Ovary (tissue), 9 donors: ENCODE data around the gene FOSL2. TPM values are rescaled to one million over a fixed set of nuclear protein-coding genes. Genes with fewer than 3 reads are reported as not detected.

Experiments
- DNase-seq, 5 donors: peaks; one replicate each; pipeline ENCODE4 v3.0.0-alpha.2; 2019 to 2020
- H3K27ac ChIP-seq, 2 donors: fragments of 200-600 bp; one replicate each; pipeline versions ENCODE4 v1.5.1 to v1.8.0; 2019 to 2022
- H3K27me3 ChIP-seq: fragments of 200-600 bp; one replicate; pipeline ENCODE4 v1.8.0; 2022
- H3K36me3 ChIP-seq: fragments of 200-600 bp; sonication (generic); one replicate; pipeline ENCODE4 v1.5.1; 2019
- H3K4me1 ChIP-seq: one replicate; pipeline ENCODE4 v1.8.1; 2013; ENCODE audit warnings: mild to moderate bottlenecking, moderate library complexity; ENCODE audit not compliant: insufficient read depth
- H3K4me3 ChIP-seq: fragments of 200-600 bp; sonication (generic); one replicate; pipeline ENCODE4 v1.5.1; 2017
- H3K9me3 ChIP-seq, 2 donors: fragments of 200-600 bp in 1 of 2; sonication (generic) in 1 of 2; one replicate each; pipeline versions ENCODE4 v1.5.1 to v1.8.1; 2013 to 2019; ENCODE audit warnings: mild to moderate bottlenecking in 1 of 2, moderate library complexity in 1 of 2
- EP300 ChIP-seq: sonication (generic); formaldehyde crosslinking; IDR thresholded peaks from one replicate; pipeline ENCODE4 v1.6.1; 2017; ENCODE audit warnings: antibody characterized with exemption
- POLR2A ChIP-seq: fragments of 450-650 bp; IDR thresholded peaks from one replicate; pipeline ENCODE4 v1.6.1; 2017; ENCODE audit warnings: antibody characterized with exemption, mild to moderate bottlenecking, moderate library complexity
- WGBS, 3 donors: extraction: QIAGEN DNeasy Blood & Tissue Kit in 1 of 3; methylation state at CpG; one replicate each; pipeline versions ENCODE4 v1.1.5 to v1.1.7; 2013 to 2017; 5-methylcytosine and 5-hydroxymethylcytosine counted together
- intact Hi-C, 4 donors: fragments of 100-400 bp; cut with DNase I; formaldehyde crosslinking; loops; one replicate each; pipeline versions ENCODE4 v1.11.0 to v1.15.1; 2022 to 2023
- polyA plus RNA-seq, 2 donors: library from polyadenylated mRNA; stranded (reverse); fragments of 200-250 nt in 1 of 2; fragments of 350-450 nt in 1 of 2; fragmentation: Illumina TruSeq in 1 of 2; extraction: RNeasy Lipid Tissue Mini Kit (QIAGEN cat#74804) in 1 of 2; gene quantifications; one replicate each; pipeline ENCODE4 v1.2.3, GENCODE V29; 2013 to 2014
- total RNA-seq, 7 donors: library from RNA; depleted of rRNA in 2 of 7; stranded (reverse); fragments of >200 nt in 2 of 7; fragmentation: NEBNext Ultra II Directional in 3 of 7; extraction: Animal tissue kit (Norgen Biotek cat#: 25700) in 3 of 7; gene quantifications; one replicate each; pipeline versions ENCODE4 v1.1.0 to v1.2.4, GENCODE V29; 2016 to 2023
- TF ChIP-seq, protein P1 (sequence below), 3 donors: fragments of 450-650 bp in 2 of 3; fragments of 200-600 bp in 1 of 3; IDR thresholded peaks; one replicate each; pipeline versions ENCODE4 v1.5.1 to v1.8.0; 2016 to 2022; ENCODE audit warnings: antibody characterized with exemption in 3 of 3, mild to moderate bottlenecking in 1 of 3
- donor health status: DM: no; HTN: no; CAD: no; lungs with moderate emphysema.
- donor health status: DM: no; HTN: no; CAD: no.
- donor health status: Bipolar disorder and iron deficiency.
- donor health status: DM: yes; HTN: yes; CAD: no.
- donor health status: DM: no; HTN: no; CAD: no.
- donor health status: DM: yes; HTN: yes; CAD: no.

FOSL2 gene
- total and polyA plus RNA-seq, 9 donors: 56.2 to 322 (median 146) TPM

DNA sequence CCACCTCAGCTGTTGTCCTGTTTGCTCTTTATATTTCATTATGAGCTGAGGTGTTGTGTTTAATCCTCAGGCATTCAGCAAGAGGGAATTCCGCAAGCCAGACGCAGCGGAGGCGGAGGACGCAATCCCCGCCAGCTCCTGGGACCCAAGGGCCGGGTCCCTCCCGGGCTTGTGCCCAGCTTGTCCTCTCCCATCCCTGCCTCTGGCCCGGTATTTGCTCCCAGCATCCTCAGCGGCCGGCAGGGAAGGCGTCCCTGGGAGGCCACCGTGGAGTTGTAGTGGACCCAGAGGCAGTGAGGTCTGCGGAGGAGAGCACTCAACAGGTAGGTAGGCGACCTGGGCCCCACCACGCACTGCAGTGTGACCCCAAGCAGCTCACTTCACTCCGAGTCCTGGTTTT, 42.5 kb upstream of the FOSL2 start:
- peak in 1 of 5 donors; percentile 23 for DNase-seq
- TF ChIP-seq POLR2A: no peak
- TF ChIP-seq, protein P1, sequence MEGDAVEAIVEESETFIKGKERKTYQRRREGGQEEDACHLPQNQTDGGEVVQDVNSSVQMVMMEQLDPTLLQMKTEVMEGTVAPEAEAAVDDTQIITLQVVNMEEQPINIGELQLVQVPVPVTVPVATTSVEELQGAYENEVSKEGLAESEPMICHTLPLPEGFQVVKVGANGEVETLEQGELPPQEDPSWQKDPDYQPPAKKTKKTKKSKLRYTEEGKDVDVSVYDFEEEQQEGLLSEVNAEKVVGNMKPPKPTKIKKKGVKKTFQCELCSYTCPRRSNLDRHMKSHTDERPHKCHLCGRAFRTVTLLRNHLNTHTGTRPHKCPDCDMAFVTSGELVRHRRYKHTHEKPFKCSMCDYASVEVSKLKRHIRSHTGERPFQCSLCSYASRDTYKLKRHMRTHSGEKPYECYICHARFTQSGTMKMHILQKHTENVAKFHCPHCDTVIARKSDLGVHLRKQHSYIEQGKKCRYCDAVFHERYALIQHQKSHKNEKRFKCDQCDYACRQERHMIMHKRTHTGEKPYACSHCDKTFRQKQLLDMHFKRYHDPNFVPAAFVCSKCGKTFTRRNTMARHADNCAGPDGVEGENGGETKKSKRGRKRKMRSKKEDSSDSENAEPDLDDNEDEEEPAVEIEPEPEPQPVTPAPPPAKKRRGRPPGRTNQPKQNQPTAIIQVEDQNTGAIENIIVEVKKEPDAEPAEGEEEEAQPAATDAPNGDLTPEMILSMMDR (IDR thresholded peaks at IDR 0.05): no peak
- TF ChIP-seq EP300: no peak
- no peaks in the 10 kb centered on the region for H3K36me3 ChIP-seq
- H3K27ac ChIP-seq: no peak overlapping the region
- H3K9me3 ChIP-seq: no peaks in the 10 kb centered on the region
- 92 to 95% (median 94%) methylated on average over 17 of the region's 17 CpGs for WGBS, 3 donors
- H3K4me3 ChIP-seq: no peak overlapping the region
- intact Hi-C loops: no loop called here
- H3K27me3 ChIP-seq: no peaks in the 10 kb centered on the region
- H3K4me1 ChIP-seq: peaks cover 5% of the 10 kb centered on the region

DNA sequence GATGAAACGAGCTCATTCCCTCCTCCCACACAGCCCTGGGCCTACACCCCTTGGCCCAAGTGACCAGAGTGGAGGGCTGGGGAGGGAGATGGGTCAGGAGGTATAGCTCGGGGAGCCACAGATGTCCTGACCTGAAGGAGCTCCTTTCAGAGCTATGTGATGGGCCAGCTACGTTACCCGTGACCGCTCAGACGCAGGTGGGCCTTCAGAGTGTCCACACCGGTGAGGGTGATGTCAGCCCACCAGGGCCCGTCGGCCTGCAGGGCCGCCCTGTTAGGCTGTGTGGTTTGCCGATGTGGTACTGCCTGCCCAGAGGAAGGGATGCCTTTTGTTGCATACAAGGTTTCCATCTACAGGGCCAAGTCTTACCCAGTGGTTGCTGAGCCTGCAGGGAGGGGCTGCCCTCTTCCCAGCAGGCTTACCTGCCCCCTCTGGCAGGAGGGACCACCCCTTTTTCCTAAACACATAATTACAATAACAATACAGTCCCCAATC, 41.8 kb upstream of the FOSL2 start:
- H3K4me3 ChIP-seq: no peak overlapping the region
- H3K9me3 ChIP-seq: no peaks in the 10 kb centered on the region
- 91 to 93% (median 92%) methylated on average over 11 of the region's 11 CpGs for WGBS, 3 donors
- H3K4me1 ChIP-seq: peaks cover 11% of the 10 kb centered on the region
- no peak overlapping the region for H3K27ac ChIP-seq
- H3K27me3 ChIP-seq: no peaks in the 10 kb centered on the region
- DNase-seq: peak in 1 of 5 donors; percentile 28
- no peaks in the 10 kb centered on the region for H3K36me3 ChIP-seq
- TF ChIP-seq, protein P1 (IDR thresholded peaks at IDR 0.05): no peak
- TF ChIP-seq POLR2A (no peak), EP300 (no peak)
- intact Hi-C loops: no loop called here

DNA sequence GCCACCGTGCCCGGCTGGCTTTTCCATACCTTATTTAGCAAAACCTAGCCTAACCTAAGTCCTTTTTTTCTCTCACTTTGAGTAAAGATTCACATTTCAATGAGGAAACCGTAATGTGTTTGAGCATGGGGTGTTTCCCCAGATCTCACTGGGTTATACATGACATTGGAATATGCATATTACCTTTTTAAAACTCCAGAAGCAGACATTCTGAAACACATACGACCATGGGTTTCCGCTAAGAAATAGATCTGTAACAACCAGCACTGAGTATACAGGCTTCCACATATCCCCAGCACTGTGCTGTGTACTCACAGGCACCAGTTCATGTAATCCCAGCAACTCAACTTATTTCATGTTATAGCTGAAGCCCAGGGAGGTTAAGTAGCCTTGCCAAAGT, 41.0 kb upstream of the FOSL2 start:
- no peak for DNase-seq
- H3K4me3 ChIP-seq: no peak overlapping the region
- TF ChIP-seq EP300: no peak
- TF ChIP-seq, protein P1 (IDR thresholded peaks at IDR 0.05): no peak
- no peak for TF ChIP-seq POLR2A
- 87 to 90% (median 88%) methylated on average over 5 of the region's 5 CpGs for WGBS, 3 donors
- no peaks in the 10 kb centered on the region for H3K36me3 ChIP-seq
- no peaks in the 10 kb centered on the region for H3K27me3 ChIP-seq
- H3K27ac ChIP-seq: no peak overlapping the region
- no peaks in the 10 kb centered on the region for H3K9me3 ChIP-seq
- intact Hi-C loops: no loop called here
- peaks cover 16% of the 10 kb centered on the region for H3K4me1 ChIP-seq

DNA sequence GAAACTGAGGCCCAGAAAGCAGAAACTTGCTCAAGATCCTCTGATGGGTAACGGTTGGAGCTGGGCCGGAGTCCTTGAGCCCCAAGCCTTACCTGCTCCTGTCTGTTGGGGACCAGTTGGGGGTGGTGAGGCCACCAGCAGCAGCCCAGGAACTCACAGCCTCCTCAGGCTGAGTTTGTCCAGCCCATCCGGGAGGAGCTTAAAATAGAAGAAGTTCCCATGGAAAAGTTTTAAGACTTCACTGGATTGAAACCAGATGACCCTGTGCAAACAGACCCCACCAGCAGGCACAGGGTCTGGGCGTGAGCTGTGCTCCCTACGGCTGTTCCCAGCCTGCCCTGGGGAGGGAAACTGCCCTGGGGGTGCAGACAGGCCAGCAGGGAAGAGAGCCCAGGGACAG, 40.6 kb upstream of the FOSL2 start:
- Histone ChIP-seq H3K4me1 (peaks cover 16% of the 10 kb centered on the region), H3K27ac (no peak overlapping the region), H3K4me3 (no peak overlapping the region), H3K36me3 (no peaks in the 10 kb centered on the region), H3K27me3 (no peaks in the 10 kb centered on the region), H3K9me3 (no peaks in the 10 kb centered on the region)
- TF ChIP-seq EP300 (no peak), POLR2A (no peak)
- TF ChIP-seq, protein P1 (IDR thresholded peaks at IDR 0.05): no peak
- intact Hi-C loops: no loop called here
- 70 to 79% (median 71%) methylated on average over 5 of the region's 5 CpGs for WGBS, 3 donors
- peak in 1 of 5 donors; percentile 29 for DNase-seq
